GM23338 (cell line): ENCODE results near the gene FSIP1.

Source experiments
- CREB1 ChIP-seq: fragments of 250-450 bp; sonication (Bioruptor Pico); IDR thresholded peaks from 2 replicates; pipeline ENCODE4 v1.5.0; 2020; ENCODE audit warnings: low read depth, mild to moderate bottlenecking, moderate library complexity
- TF ChIP-seq, protein P1 (sequence below), 2 experiments: fragments of 200-600 bp in 1 of 2; sonication (generic) in 1 of 2; conservative IDR thresholded peaks; 2 replicates each; pipeline versions ENCODE4 v1.5.1 to v1.6.1; 2016 to 2017; ENCODE audit warnings: antibody characterized with exemption in 2 of 2, low read depth in 2 of 2, mild to moderate bottlenecking in 2 of 2, moderate library complexity in 1 of 2

DNA sequence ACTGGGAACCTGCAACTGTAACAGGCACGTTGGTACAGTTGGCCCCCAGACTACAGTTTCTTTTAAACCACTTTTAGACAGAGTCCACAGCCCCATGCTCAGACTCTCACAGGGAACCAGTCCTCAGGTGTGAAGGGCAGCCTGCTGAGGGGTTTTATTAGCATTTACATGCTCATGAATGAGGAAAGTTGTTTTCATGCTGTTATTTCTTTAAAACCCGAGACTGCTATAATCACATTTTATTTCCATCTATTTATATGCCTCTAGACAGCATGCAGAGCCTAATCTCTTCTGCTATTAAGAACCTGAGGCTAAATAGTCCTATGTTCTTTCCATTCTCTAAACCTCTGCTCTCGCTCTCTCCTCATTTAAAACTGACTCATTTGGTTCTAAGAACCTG is 26.3 kb upstream of the FSIP1 start:
- TF ChIP-seq CREB1 (CRISPR knock-in tag): no peak
- TF ChIP-seq, protein P1, sequence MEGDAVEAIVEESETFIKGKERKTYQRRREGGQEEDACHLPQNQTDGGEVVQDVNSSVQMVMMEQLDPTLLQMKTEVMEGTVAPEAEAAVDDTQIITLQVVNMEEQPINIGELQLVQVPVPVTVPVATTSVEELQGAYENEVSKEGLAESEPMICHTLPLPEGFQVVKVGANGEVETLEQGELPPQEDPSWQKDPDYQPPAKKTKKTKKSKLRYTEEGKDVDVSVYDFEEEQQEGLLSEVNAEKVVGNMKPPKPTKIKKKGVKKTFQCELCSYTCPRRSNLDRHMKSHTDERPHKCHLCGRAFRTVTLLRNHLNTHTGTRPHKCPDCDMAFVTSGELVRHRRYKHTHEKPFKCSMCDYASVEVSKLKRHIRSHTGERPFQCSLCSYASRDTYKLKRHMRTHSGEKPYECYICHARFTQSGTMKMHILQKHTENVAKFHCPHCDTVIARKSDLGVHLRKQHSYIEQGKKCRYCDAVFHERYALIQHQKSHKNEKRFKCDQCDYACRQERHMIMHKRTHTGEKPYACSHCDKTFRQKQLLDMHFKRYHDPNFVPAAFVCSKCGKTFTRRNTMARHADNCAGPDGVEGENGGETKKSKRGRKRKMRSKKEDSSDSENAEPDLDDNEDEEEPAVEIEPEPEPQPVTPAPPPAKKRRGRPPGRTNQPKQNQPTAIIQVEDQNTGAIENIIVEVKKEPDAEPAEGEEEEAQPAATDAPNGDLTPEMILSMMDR (conservative IDR thresholded peaks at IDR 0.05; ENCODE audit: low read depth in 2 of 2): no peak
